Stimulated activated CD8-positive, alpha-beta memory T cell treated with anti-CD3 and anti-CD28 coated beads, Interleukin-4, amount 100 ng/mL, for 24 hours (primary cell): Measurements from ENCODE around the gene TOX2.

Source experiments
- DNase-seq: peaks from one replicate; pipeline ENCODE4 v3.0.0-alpha.2; 2020; ENCODE audit warnings: low read depth

The TOX2 gene

DNA sequence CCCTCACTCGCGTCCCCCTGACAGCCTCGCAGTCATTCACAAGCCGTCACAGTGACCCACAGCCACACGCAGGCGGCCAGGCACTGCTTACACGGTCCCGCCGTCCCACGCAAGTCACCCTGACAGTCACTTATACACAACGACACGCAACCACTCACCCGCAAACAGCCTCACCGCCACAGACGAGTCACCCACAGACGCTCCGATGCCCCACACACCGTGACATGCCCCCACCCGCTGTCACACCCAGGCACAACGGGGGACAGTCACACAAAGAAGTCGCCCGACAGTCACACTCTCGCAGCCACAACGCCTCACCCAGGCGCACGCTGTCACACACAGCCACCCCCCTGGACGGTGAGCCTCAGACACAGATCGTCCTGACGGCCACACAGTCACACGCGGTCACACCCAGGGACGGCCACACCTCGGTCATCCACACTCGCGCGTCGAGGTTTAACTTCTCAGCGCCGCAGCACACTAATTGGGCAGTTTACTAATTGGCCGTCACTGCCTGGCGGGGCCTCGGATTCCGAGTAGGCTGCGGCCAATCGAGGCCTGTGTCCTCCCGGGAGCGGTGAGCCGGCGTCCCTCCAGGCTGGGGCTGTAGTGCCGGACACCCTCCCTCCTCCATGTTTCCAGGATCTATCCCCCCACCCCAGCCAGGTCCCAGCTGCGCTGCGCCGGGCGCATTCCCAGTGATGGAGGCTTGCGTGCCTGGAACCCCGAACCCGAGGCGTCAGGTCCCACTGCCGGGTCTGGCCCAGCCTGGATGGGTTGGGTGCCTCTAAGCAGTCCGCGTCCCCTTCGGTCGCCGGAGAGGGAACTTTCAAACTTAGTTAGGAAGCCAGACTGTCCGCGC, 790 bp downstream of the TOX2 start:
- no peak for DNase-seq

GRCh38 chr20:43916073-43916880, 1.6 kb downstream of the TOX2 start:
- DNase-seq, result no peak

- no peak for DNase-seq
Observed at GRCh38 chr20:43916881-43917371, 2.3 kb downstream of the TOX2 start.

- no peak for DNase-seq
Observed at GRCh38 chr20:43917380-43917779, 2.7 kb downstream of the TOX2 start.

GRCh38 chr20:43919686-43920403, 5.2 kb downstream of the TOX2 start:
- no peak for DNase-seq

GRCh38 chr20:43920797-43921196, 6.1 kb downstream of the TOX2 start:
- no peak for DNase-seq

GRCh38 chr20:43921227-43921780, 6.7 kb downstream of the TOX2 start:
- no peak for DNase-seq

DNA sequence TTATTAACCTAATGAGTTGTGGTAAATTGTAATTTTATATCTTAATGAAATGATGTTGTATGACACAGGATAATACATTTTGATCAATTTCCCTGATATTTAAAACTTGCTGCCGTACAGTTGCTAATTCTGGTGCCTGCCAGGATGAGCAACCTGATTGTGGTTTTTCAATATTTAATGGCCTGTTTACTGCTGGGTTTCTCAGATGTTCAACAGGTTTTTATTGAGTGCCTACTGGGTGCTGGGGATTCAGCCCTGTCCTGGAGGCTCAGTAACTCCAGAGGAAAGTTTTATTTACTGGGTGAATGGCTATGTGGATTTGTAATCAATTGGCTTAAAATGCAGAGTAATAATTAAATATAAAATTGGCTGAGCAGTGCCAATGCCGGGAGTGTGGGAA, 8.0 kb downstream of the TOX2 start:
- no peak for DNase-seq

- DNase-seq, result no peak
Observed at GRCh38 chr20:43923322-43923721, 8.7 kb downstream of the TOX2 start.

DNA sequence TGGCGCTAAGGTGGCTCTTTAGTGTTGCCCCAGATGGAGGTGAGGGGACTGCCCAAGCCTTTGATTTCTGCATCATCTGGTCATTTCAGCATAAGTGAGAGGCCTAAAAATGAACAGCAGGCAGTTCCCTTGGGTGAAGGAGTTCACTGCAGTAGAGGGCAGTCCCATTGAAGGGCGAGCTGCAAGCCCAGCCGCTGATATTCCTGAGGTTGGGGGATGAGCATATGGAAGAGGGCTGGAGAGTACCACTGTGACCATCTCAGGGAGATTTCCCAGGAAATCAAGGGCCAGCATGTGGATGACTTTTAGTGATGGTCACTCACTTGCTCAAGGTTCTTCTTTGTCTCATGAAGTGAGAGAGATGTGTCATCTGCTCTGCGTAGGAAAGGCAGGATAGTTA, 9.3 kb downstream of the TOX2 start:
- no peak for DNase-seq

GRCh38 chr20:43925215-43925614, 10.6 kb downstream of the TOX2 start:
- DNase-seq, result peak; percentile 66

DNA sequence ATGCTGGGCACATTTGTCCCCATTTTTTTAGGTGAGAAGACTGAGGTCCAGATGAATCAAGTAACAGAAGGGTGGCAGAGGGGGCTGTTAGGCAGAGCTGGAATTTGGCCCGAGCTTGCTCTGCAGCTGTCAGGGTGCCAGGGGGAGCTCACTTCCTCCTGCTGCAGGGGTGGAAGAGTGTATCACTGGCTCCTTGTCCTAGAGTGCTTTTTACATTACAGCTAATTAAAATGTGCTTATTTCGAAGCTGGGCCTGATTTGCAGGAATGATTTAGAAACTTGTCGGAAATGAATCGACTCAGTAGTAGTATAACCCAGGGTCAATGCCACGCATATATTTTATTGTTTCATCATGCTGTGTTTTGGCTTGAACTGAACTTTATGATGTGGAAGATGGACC, 11.1 kb downstream of the TOX2 start:
- no peak for DNase-seq

GRCh38 chr20:43926287-43927050, 11.8 kb downstream of the TOX2 start:
- DNase-seq, result no peak

GRCh38 chr20:43931976-43932375, 17.3 kb downstream of the TOX2 start:
- no peak for DNase-seq

GRCh38 chr20:43934833-43935232, 20.2 kb downstream of the TOX2 start:
- no peak for DNase-seq

DNA sequence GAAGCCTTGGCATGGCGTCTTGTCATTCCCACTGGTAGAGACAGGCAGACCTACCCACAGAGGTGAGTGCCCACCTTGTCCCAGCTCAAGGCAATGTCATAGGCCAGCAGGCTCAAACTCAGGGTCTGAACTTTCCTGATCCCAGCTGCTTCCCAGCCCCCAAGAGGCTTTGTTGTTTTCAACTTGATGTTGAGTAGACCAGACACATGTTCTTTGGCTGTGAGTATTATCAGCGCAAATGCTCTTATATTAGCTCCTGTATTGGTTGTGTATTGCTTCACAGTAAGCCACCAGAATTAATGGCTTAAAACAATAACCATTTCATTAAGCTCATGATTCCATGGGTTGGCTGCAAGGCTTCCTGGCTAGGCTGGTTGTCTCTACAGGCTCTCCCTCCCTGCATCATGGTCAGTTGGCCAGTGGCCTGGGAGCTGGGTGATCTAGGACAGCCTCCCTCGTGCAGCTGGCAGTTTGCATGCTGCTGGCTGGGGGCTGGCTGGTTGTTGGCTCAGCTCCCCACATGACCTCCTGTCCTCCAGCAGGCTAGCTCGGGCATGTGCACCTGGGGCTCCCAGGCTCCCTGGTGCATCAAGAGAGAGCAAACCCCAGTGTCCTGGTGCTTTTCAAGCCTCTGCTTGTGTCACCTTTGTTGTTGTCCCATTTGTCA, 21.6 kb downstream of the TOX2 start:
- DNase-seq, result no peak

GRCh38 chr20:43936805-43937204, 22.2 kb downstream of the TOX2 start:
- DNase-seq, result no peak

DNA sequence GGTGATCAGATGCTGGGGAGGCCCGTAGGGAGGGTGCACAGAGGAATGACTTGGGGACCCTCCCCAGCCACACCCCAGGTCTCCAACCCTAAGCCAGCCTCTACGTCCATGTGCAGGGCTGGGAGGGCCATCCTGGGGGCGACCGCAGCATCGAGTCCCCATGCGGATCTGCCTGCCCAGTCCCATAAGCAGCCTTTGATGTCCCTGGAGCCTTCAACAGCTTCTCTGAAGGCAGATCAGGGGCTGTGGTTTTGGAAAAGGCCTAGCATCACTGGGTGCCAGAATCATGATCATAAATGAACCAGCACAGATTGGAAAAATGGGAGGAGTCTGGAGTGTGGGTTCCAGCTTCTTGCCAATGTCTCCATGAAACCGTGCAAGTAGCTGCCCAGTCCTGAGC, 22.9 kb downstream of the TOX2 start:
- DNase-seq, result no peak

- no peak for DNase-seq
Observed at GRCh38 chr20:43938017-43938655, 23.5 kb downstream of the TOX2 start.
